Panc1 (cell line): ENCODE results near the gene HM13. TPM values are rescaled to one million over a fixed set of nuclear protein-coding genes. Genes with fewer than 3 reads are reported as not detected.
"Not testable (repeated sequence)": the region's sequence is repeated elsewhere in the genome, so short reads cannot be mapped to it uniquely, and the experiment has no call there.

Source experiments
- ATAC-seq: fragments of 200-7000 bp; cut with Tn5 transposase; 2 replicates; pipeline ENCODE4 v1.9.1; 2020; ENCODE audit warnings: mild to moderate bottlenecking, moderate library complexity
- BruUV-seq: library from RNA; stranded (reverse); fragments of 400-500 nt; replicated peaks from 2 replicates; lab custom pipeline; 2021; lab: Mats Ljungman, UMichigan
- CTCF ChIA-PET: fragments of 300-600 bp; sonication (Branson Sonifier 250); formaldehyde crosslinking; loops from one replicate; lab custom pipeline; 2022; ENCODE audit warnings: antibody characterized with exemption; lab: Charles Lee
- POLR2A ChIA-PET: fragments of 300-600 bp; sonication (Branson Sonifier 250); formaldehyde crosslinking; loops from one replicate; lab custom pipeline; 2022; ENCODE audit warnings: antibody characterized with exemption; lab: Charles Lee
- DNase-seq: peaks from one replicate; pipeline ENCODE4 v3.0.0-alpha.2; 2010; ENCODE audit warnings: low read depth, low spot score
- H3K27ac ChIP-seq: 2 replicates; pipeline ENCODE4 v1.5.1; 2011; ENCODE audit warnings: mild to moderate bottlenecking, low read length, inconsistent platforms
- H3K27me3 ChIP-seq: fragments of 200-500 bp; sonication (Bioruptor generic); 2 replicates; pipeline ENCODE4 v1.6.0; 2014; ENCODE audit warnings: low read length, inconsistent platforms; ENCODE audit not compliant: control insufficient read depth, insufficient read depth
- H3K36me3 ChIP-seq: fragments of 200-500 bp; sonication (Bioruptor generic); 2 replicates; pipeline ENCODE4 v1.5.1; 2014; ENCODE audit warnings: inconsistent platforms, mild to moderate bottlenecking, low read length, moderate library complexity; ENCODE audit not compliant: control insufficient read depth, insufficient read depth
- H3K4me1 ChIP-seq: 2 replicates; pipeline ENCODE4 v1.5.1; 2011; ENCODE audit warnings: inconsistent platforms, mild to moderate bottlenecking, low read length, moderate library complexity; ENCODE audit not compliant: control insufficient read depth, insufficient read depth
- H3K4me3 ChIP-seq, 2 experiments: 2 replicates each; pipeline ENCODE4 v1.5.1; 2011 to 2012; ENCODE audit warnings: low read depth in 2 of 2, low read length in 2 of 2, mild to moderate bottlenecking in 2 of 2, inconsistent platforms in 1 of 2, moderate library complexity in 1 of 2
- H3K9me3 ChIP-seq: fragments of 200-500 bp; sonication (Bioruptor generic); 2 replicates; pipeline ENCODE4 v1.5.1; 2014; ENCODE audit warnings: low read depth, mild to moderate bottlenecking, inconsistent platforms, low read length, moderate library complexity; ENCODE audit not compliant: control insufficient read depth, insufficient read depth
- CTCF ChIP-seq: fragments of 450-650 bp; IDR thresholded peaks from 2 replicates; pipeline ENCODE4 v1.5.1; 2017; ENCODE audit warnings: mild to moderate bottlenecking
- POLR2AphosphoS5 ChIP-seq: IDR thresholded peaks from 2 replicates; pipeline ENCODE4 v1.6.1; 2012; ENCODE audit warnings: mild to moderate bottlenecking, low read depth, low read length, moderate library complexity
- REST ChIP-seq, 2 experiments: IDR thresholded peaks; 2 replicates each; pipeline ENCODE4 v1.6.1; 2011 to 2012; ENCODE audit warnings: low read depth in 2 of 2, control low read depth in 1 of 2, low read length in 1 of 2, mild to moderate bottlenecking in 1 of 2, moderate library complexity in 1 of 2; ENCODE audit not compliant: insufficient read depth in 1 of 2
- SIN3A ChIP-seq: IDR thresholded peaks from 2 replicates; pipeline ENCODE4 v1.6.1; 2012; ENCODE audit warnings: low read depth, mild to moderate bottlenecking, low read length, moderate library complexity, borderline replicate concordance; ENCODE audit not compliant: insufficient read depth
- TCF7L2 ChIP-seq: IDR thresholded peaks from 2 replicates; pipeline ENCODE4 v1.6.1; 2011; ENCODE audit warnings: mild to moderate bottlenecking, low read depth, low read length, inconsistent platforms
- in situ Hi-C: cut with HindIII; loops from 2 replicates; pipeline ENCODE4 v1.10.0; 2016; ENCODE audit warnings: low sequenced_read_pairs, low pct_unique_long_range_greater_than_20kb
- intact Hi-C: fragments of 100-400 bp; cut with micrococcal nuclease; formaldehyde crosslinking; loops from one replicate; pipeline ENCODE4 v1.10.0; 2022; ENCODE audit not compliant: unreplicated experiment
- total RNA-seq: library from RNA; stranded (reverse); gene quantifications from one replicate; pipeline ENCODE4 v1.2.1, GENCODE V29; 2021; ENCODE audit not compliant: unreplicated experiment

Gene HM13
- total RNA-seq, 1 experiment from 2014 or later: 337 TPM

DNA sequence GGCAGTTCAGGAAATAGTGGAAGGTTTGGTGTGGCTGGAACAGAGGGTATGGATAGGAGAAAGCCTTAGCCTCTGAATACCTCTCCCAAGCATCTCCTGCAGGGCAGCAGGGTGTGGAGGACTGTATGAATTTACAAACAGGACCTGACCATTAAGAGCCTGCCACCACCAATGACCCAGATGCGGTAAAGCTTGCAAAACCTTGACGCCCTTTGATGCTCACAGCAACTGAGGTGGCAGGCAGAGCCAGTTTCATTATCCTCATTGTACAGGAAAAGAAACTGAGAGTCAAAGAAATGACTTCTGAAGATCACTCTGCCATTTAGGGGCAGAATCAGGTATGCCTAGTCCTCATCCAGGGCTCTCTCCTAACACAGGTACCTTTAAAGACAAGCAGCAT, 2.4 kb downstream of the HM13 start:
- no peaks in the 10 kb centered on the region for H3K9me3 ChIP-seq
- no peak for DNase-seq
- peak overlapping the region; percentile 90 for H3K27ac ChIP-seq
- no peaks in the 10 kb centered on the region for H3K27me3 ChIP-seq
- H3K36me3 ChIP-seq: no peaks in the 10 kb centered on the region; the same call in 1 of the 2 replicates
- TF ChIP-seq SIN3A: no peak
- TF ChIP-seq REST (IDR thresholded peaks at IDR 0.05; ENCODE audit: insufficient read depth in 1 of 2, low read depth in 2 of 2, low read length in 1 of 2): no peak
- TF ChIP-seq TCF7L2: no peak
- TF ChIP-seq POLR2AphosphoS5: no peak
- no peak for TF ChIP-seq CTCF
- no peak for ATAC-seq
- ChIA-PET CTCF (no interaction called here), POLR2A (no interaction called here)
- peaks cover 27% of the 10 kb centered on the region for H3K4me1 ChIP-seq
- intact Hi-C loops (no loop called here), in situ Hi-C loops (no loop called here)
- H3K4me3 ChIP-seq: peak overlapping the region in 1 of 2 experiments; percentile 70; a peak in 2 of 4 replicates
- BruUV-seq: no TSS peak

DNA sequence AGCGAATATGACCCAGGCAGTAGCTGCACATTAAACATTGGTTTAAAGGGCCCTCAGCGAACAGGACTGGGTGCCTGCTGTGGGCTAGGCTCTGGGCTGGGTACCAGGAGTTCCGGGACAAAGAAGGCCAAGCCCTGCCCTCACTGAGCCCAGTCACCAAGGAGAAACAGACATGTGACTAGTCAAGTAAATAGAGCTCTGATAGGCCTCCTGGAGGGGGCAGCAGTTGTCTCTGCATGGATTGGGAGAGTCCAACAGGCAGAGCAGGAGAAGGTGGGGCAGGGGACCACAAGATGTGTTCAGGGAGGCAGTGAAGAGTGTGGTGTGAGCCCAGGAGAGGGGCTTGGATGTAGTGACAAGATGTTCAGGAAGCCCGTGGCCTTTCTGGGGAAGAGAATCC, 3.1 kb downstream of the HM13 start:
- Histone ChIP-seq H3K9me3 (no peaks in the 10 kb centered on the region), H3K4me1 (peaks cover 27% of the 10 kb centered on the region), H3K27me3 (no peaks in the 10 kb centered on the region), H3K36me3 (no peaks in the 10 kb centered on the region; the same call in 1 of the 2 replicates), H3K27ac (peak overlapping the region; percentile 40), H3K4me3 (peak overlapping the region in 1 of 2 experiments; percentile 0; a peak in 1 of 4 replicates)
- ATAC-seq (peak; percentile 49), DNase-seq (no peak)
- BruUV-seq: no TSS peak
- intact Hi-C loops (no loop called here), in situ Hi-C loops (no loop called here)
- CTCF ChIA-PET: interaction anchor here (1.3 kb wide), 1 partner anchor 14 kb away, joined by 5 read pairs; no protein-coding TSS in a partner anchor
- POLR2A ChIA-PET: interaction anchor here (0.7 kb wide), 1 partner anchor 431 kb away, joined by 4 read pairs; no protein-coding TSS in a partner anchor
- TF ChIP-seq SIN3A: no peak
- TF ChIP-seq CTCF: no peak
- TF ChIP-seq TCF7L2: no peak
- no peak for TF ChIP-seq POLR2AphosphoS5
- TF ChIP-seq REST (IDR thresholded peaks at IDR 0.05; ENCODE audit: insufficient read depth in 1 of 2, low read depth in 2 of 2, low read length in 1 of 2): no peak

GRCh38 chr20:31521267-31521666, 7.0 kb downstream of the HM13 start:
- peaks cover 14% of the 10 kb centered on the region for H3K4me1 ChIP-seq
- DNase-seq, POLR2A ChIA-PET, BruUV-seq, ATAC-seq, H3K27ac ChIP-seq, H3K27me3 ChIP-seq, H3K4me3 ChIP-seq, H3K36me3 ChIP-seq, in situ Hi-C loops, H3K9me3 ChIP-seq, intact Hi-C loops: not testable (repeated sequence)
- CTCF ChIA-PET: interaction anchor here (0.6 kb wide), 1 partner anchor 60 kb away, joined by 3 read pairs; no protein-coding TSS in a partner anchor
